ENCODE measurements around the gene CHTF18.
"Not testable (repeated sequence)": the region's sequence is repeated elsewhere in the genome, so short reads cannot be mapped to it uniquely, and the experiment has no call there.

The CHTF18 gene

GRCh38 chr16:770411-770810 lies 18.0 kb upstream of the CHTF18 start:
- DNase-seq (ENCODE audit: insufficient read length, low spot score) (no peak), FAIRE-seq (no peak)
- TF ChIP-seq POU2F2 (IDR thresholded peaks at IDR 0.05; ENCODE audit: low read depth, low read length) = no peak
- no peak for TF ChIP-seq PAX5 (IDR thresholded peaks at IDR 0.05; ENCODE audit: insufficient read depth, low read length, severe bottlenecking)
- TF ChIP-seq TAF1 (IDR thresholded peaks at IDR 0.05; ENCODE audit: low read depth, low read length) = no peak
- no peak for TF ChIP-seq POLR2AphosphoS5 (IDR thresholded peaks at IDR 0.05; ENCODE audit: low read depth, low read length)
- no peak for TF ChIP-seq SPI1 (IDR thresholded peaks at IDR 0.05; ENCODE audit: low read depth, low read length)
- TF ChIP-seq POLR2A (IDR thresholded peaks at IDR 0.05; ENCODE audit: low read depth, low read length) = no peak

- TF ChIP-seq POLR2AphosphoS5 (IDR thresholded peaks at IDR 0.05; ENCODE audit: low read depth, low read length) (no peak), TAF1 (IDR thresholded peaks at IDR 0.05; ENCODE audit: low read depth, low read length) (no peak), PAX5 (IDR thresholded peaks at IDR 0.05; ENCODE audit: insufficient read depth, low read length, severe bottlenecking) (no peak), POLR2A (IDR thresholded peaks at IDR 0.05; ENCODE audit: low read depth, low read length) (no peak), POU2F2 (IDR thresholded peaks at IDR 0.05; ENCODE audit: low read depth, low read length) (no peak), SPI1 (IDR thresholded peaks at IDR 0.05; ENCODE audit: low read depth, low read length) (no peak)
- no peak for FAIRE-seq
- DNase-seq (ENCODE audit: insufficient read length, low spot score) = no peak
Measured at GRCh38 chr16:772959-773358, 15.5 kb upstream of the CHTF18 start.

GRCh38 chr16:774086-775001 lies 14.1 kb upstream of the CHTF18 start:
- DNase-seq (ENCODE audit: insufficient read length, low spot score) (no peak), FAIRE-seq (no peak)

GRCh38 chr16:775236-775796 lies 13.1 kb upstream of the CHTF18 start:
- DNase-seq (ENCODE audit: insufficient read length, low spot score) (no peak), FAIRE-seq (no peak)
- TF ChIP-seq POLR2AphosphoS5 (IDR thresholded peaks at IDR 0.05; ENCODE audit: low read depth, low read length) = no peak
- no peak for TF ChIP-seq TAF1 (IDR thresholded peaks at IDR 0.05; ENCODE audit: low read depth, low read length)
- TF ChIP-seq PAX5 (IDR thresholded peaks at IDR 0.05; ENCODE audit: insufficient read depth, low read length, severe bottlenecking) = no peak
- TF ChIP-seq POU2F2 (IDR thresholded peaks at IDR 0.05; ENCODE audit: low read depth, low read length) = no peak
- TF ChIP-seq SPI1 (IDR thresholded peaks at IDR 0.05; ENCODE audit: low read depth, low read length) = no peak
- no peak for TF ChIP-seq POLR2A (IDR thresholded peaks at IDR 0.05; ENCODE audit: low read depth, low read length)

More at GRCh38 chr16:774086-775001, 14.1 kb upstream of the CHTF18 start:
- TF ChIP-seq TAF1 (IDR thresholded peaks at IDR 0.05; ENCODE audit: low read depth, low read length) (no peak), POLR2A (IDR thresholded peaks at IDR 0.05; ENCODE audit: low read depth, low read length) (no peak), POLR2AphosphoS5 (IDR thresholded peaks at IDR 0.05; ENCODE audit: low read depth, low read length) (no peak), POU2F2 (IDR thresholded peaks at IDR 0.05; ENCODE audit: low read depth, low read length) (no peak)

- not testable (repeated sequence) for FAIRE-seq; DNase-seq (ENCODE audit: insufficient read length, low spot score)
Measured at GRCh38 chr16:776298-776697, 12.1 kb upstream of the CHTF18 start.

GRCh38 chr16:776824-777223 lies 11.6 kb upstream of the CHTF18 start:
- TF ChIP-seq POU2F2 (IDR thresholded peaks at IDR 0.05; ENCODE audit: low read depth, low read length) (no peak), POLR2AphosphoS5 (IDR thresholded peaks at IDR 0.05; ENCODE audit: low read depth, low read length) (no peak), SPI1 (IDR thresholded peaks at IDR 0.05; ENCODE audit: low read depth, low read length) (no peak), TAF1 (IDR thresholded peaks at IDR 0.05; ENCODE audit: low read depth, low read length) (no peak), PAX5 (IDR thresholded peaks at IDR 0.05; ENCODE audit: insufficient read depth, low read length, severe bottlenecking) (no peak), POLR2A (IDR thresholded peaks at IDR 0.05; ENCODE audit: low read depth, low read length) (no peak)
- FAIRE-seq (no peak), DNase-seq (ENCODE audit: insufficient read length, low spot score) (no peak)

- TF ChIP-seq SPI1 (IDR thresholded peaks at IDR 0.05; ENCODE audit: low read depth, low read length) (no peak), TAF1 (IDR thresholded peaks at IDR 0.05; ENCODE audit: low read depth, low read length) (no peak), POLR2A (IDR thresholded peaks at IDR 0.05; ENCODE audit: low read depth, low read length) (no peak), POLR2AphosphoS5 (IDR thresholded peaks at IDR 0.05; ENCODE audit: low read depth, low read length) (no peak), POU2F2 (IDR thresholded peaks at IDR 0.05; ENCODE audit: low read depth, low read length) (no peak), PAX5 (IDR thresholded peaks at IDR 0.05; ENCODE audit: insufficient read depth, low read length, severe bottlenecking) (no peak)
- FAIRE-seq (no peak), DNase-seq (ENCODE audit: insufficient read length, low spot score) (no peak)
Measured at GRCh38 chr16:777826-778225, 10.6 kb upstream of the CHTF18 start.

GRCh38 chr16:778447-778846 lies 10.0 kb upstream of the CHTF18 start:
- TF ChIP-seq POU2F2 (IDR thresholded peaks at IDR 0.05; ENCODE audit: low read depth, low read length) (no peak), TAF1 (IDR thresholded peaks at IDR 0.05; ENCODE audit: low read depth, low read length) (no peak), POLR2A (IDR thresholded peaks at IDR 0.05; ENCODE audit: low read depth, low read length) (no peak), SPI1 (IDR thresholded peaks at IDR 0.05; ENCODE audit: low read depth, low read length) (no peak), POLR2AphosphoS5 (IDR thresholded peaks at IDR 0.05; ENCODE audit: low read depth, low read length) (no peak)
- no peak for DNase-seq (ENCODE audit: insufficient read length, low spot score)
- no peak for FAIRE-seq

GRCh38 chr16:778909-779527 lies 9.4 kb upstream of the CHTF18 start:
- FAIRE-seq (no peak), DNase-seq (ENCODE audit: insufficient read length, low spot score) (no peak)
- TF ChIP-seq SPI1 (IDR thresholded peaks at IDR 0.05; ENCODE audit: low read depth, low read length) (no peak), PAX5 (IDR thresholded peaks at IDR 0.05; ENCODE audit: insufficient read depth, low read length, severe bottlenecking) (no peak), POU2F2 (IDR thresholded peaks at IDR 0.05; ENCODE audit: low read depth, low read length) (no peak), TAF1 (IDR thresholded peaks at IDR 0.05; ENCODE audit: low read depth, low read length) (no peak), POLR2A (IDR thresholded peaks at IDR 0.05; ENCODE audit: low read depth, low read length) (no peak)

All from GM12891 (cell line).